Measurements from ENCODE around the gene ZDHHC16. TPM values are rescaled to one million over a fixed set of nuclear protein-coding genes. Genes with fewer than 3 reads are reported as not detected.
A peak's percentile ranks its signal among the peaks of the same experiment; 100 is the strongest.

The ZDHHC16 gene
- total RNA-seq, 2 experiments from 2014 or later: 6.2 to 6.5 TPM

DNA sequence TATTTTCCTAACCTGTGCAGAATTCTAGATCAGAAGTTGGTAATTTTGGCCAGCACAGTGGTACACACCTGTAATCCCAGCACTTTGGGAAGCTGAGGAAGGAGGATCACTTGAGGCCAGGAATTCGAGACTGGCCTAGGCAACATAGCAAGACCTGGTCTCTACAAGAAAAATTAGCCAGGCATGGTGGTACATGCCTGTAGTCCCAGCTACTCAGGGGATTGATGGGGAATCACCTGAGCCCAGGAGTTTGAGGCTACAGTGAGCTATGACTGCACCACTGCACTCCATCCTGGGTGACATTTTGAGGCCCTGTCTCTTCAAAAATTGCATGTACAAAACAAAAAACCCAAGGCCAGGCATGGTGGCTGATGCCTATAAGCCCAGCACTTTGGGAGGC is 11.4 kb upstream of the ZDHHC16 start:
- peaks cover 3% of the 10 kb centered on the region for H3K4me1 Mint-ChIP-seq (ENCODE audit: low read depth)
- H3K4me3 Mint-ChIP-seq: no peak overlapping the region
- H3K36me3 ChIP-seq (ENCODE audit: insufficient read depth, low read length): peaks cover 82% of the 10 kb centered on the region
- ChIA-PET CTCF (interaction anchor here (1.0 kb wide), 1 partner anchor 33 kb away, joined by 3 read pairs; the partner anchor contains the start of gene RRP12), POLR2A (no interaction called here)
- TF ChIP-seq, protein P1, sequence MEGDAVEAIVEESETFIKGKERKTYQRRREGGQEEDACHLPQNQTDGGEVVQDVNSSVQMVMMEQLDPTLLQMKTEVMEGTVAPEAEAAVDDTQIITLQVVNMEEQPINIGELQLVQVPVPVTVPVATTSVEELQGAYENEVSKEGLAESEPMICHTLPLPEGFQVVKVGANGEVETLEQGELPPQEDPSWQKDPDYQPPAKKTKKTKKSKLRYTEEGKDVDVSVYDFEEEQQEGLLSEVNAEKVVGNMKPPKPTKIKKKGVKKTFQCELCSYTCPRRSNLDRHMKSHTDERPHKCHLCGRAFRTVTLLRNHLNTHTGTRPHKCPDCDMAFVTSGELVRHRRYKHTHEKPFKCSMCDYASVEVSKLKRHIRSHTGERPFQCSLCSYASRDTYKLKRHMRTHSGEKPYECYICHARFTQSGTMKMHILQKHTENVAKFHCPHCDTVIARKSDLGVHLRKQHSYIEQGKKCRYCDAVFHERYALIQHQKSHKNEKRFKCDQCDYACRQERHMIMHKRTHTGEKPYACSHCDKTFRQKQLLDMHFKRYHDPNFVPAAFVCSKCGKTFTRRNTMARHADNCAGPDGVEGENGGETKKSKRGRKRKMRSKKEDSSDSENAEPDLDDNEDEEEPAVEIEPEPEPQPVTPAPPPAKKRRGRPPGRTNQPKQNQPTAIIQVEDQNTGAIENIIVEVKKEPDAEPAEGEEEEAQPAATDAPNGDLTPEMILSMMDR (IDR thresholded peaks at IDR 0.05): no peak
- H3K4me3 ChIP-seq (ENCODE audit: low read length): no peak overlapping the region
- DNase-seq (no peak), ATAC-seq (ENCODE audit: poor library complexity) (no peak)
- no peaks in the 10 kb centered on the region for H3K27me3 ChIP-seq (ENCODE audit: control insufficient read depth in 1 of 2, insufficient read depth in 2 of 2, low read length in 2 of 2)
- H3K27ac Mint-ChIP-seq: peak overlapping the region; percentile 24
- H3K9me3 ChIP-seq (ENCODE audit: control insufficient read depth in 1 of 2, insufficient read depth in 1 of 2, low read length in 2 of 2): no peaks in the 10 kb centered on the region
- no peaks in the 10 kb centered on the region for H3K4me1 ChIP-seq (ENCODE audit: insufficient read depth, low read length)
- H3K27me3 Mint-ChIP-seq: no peaks in the 10 kb centered on the region
- H3K9me3 Mint-ChIP-seq: no peaks in the 10 kb centered on the region
- intact Hi-C loops (cut with DNase I, micrococcal nuclease): no loop called here
- H3K36me3 Mint-ChIP-seq (ENCODE audit: low read depth): peaks cover 86% of the 10 kb centered on the region
- H3K27ac ChIP-seq (ENCODE audit: low read depth in 1 of 2, low read length in 2 of 2): no peak overlapping the region

GRCh38 chr10:97435211-97435610 is 10.8 kb upstream of the ZDHHC16 start:
- Mint-ChIP-seq H3K27me3 (no peaks in the 10 kb centered on the region), H3K9me3 (no peaks in the 10 kb centered on the region), H3K36me3 (ENCODE audit: low read depth) (peaks cover 86% of the 10 kb centered on the region), H3K4me1 (ENCODE audit: low read depth) (peaks cover under 1% of the 10 kb centered on the region), H3K27ac (no peak overlapping the region), H3K4me3 (no peak overlapping the region)
- H3K27me3 ChIP-seq (ENCODE audit: control insufficient read depth in 1 of 2, insufficient read depth in 2 of 2, low read length in 2 of 2): no peaks in the 10 kb centered on the region
- H3K27ac ChIP-seq (ENCODE audit: low read depth in 1 of 2, low read length in 2 of 2): no peak overlapping the region
- intact Hi-C loops (cut with DNase I, micrococcal nuclease): no loop called here
- peaks cover 81% of the 10 kb centered on the region for H3K36me3 ChIP-seq (ENCODE audit: insufficient read depth, low read length)
- no peaks in the 10 kb centered on the region for H3K9me3 ChIP-seq (ENCODE audit: control insufficient read depth in 1 of 2, insufficient read depth in 1 of 2, low read length in 2 of 2)
- H3K4me3 ChIP-seq (ENCODE audit: low read length): no peak overlapping the region
- CTCF ChIA-PET: interaction anchor here (0.6 kb wide), 1 partner anchor 60 kb away, joined by 3 read pairs; no protein-coding TSS in a partner anchor
- DNase-seq: no peak
- TF ChIP-seq, protein P1 (IDR thresholded peaks at IDR 0.05): no peak
- POLR2A ChIA-PET: no interaction called here
- no peaks in the 10 kb centered on the region for H3K4me1 ChIP-seq (ENCODE audit: insufficient read depth, low read length)
- ATAC-seq (ENCODE audit: poor library complexity): no peak

- peaks cover 32% of the 10 kb centered on the region for H3K4me1 Mint-ChIP-seq (ENCODE audit: low read depth)
- no peak overlapping the region for H3K27ac Mint-ChIP-seq
- no peaks in the 10 kb centered on the region for H3K27me3 ChIP-seq (ENCODE audit: control insufficient read depth in 1 of 2, insufficient read depth in 2 of 2, low read length in 2 of 2)
- ATAC-seq (ENCODE audit: poor library complexity) (no peak), DNase-seq (no peak)
- ChIA-PET POLR2A (no interaction called here), CTCF (no interaction called here)
- peaks cover 27% of the 10 kb centered on the region for H3K4me1 ChIP-seq (ENCODE audit: insufficient read depth, low read length)
- H3K9me3 Mint-ChIP-seq: no peaks in the 10 kb centered on the region
- H3K9me3 ChIP-seq (ENCODE audit: control insufficient read depth in 1 of 2, insufficient read depth in 1 of 2, low read length in 2 of 2): no peaks in the 10 kb centered on the region
- H3K27me3 Mint-ChIP-seq: no peaks in the 10 kb centered on the region
- no peak overlapping the region for H3K4me3 ChIP-seq (ENCODE audit: low read length)
- H3K4me3 Mint-ChIP-seq: no peak overlapping the region
- H3K36me3 Mint-ChIP-seq (ENCODE audit: low read depth): peaks cover 69% of the 10 kb centered on the region
- H3K27ac ChIP-seq (ENCODE audit: low read depth in 1 of 2, low read length in 2 of 2): no peak overlapping the region
- peaks cover 42% of the 10 kb centered on the region for H3K36me3 ChIP-seq (ENCODE audit: insufficient read depth, low read length)
- intact Hi-C loops (cut with DNase I, micrococcal nuclease): no loop called here
- TF ChIP-seq, protein P1 (IDR thresholded peaks at IDR 0.05): no peak
Measured at GRCh38 chr10:97442277-97442676, 3.7 kb upstream of the ZDHHC16 start.

All from CD4-positive, alpha-beta T cell (primary cell).